NCI-H2081 (cell line): Measurements from ENCODE around the gene FGGY.
"Not testable (repeated sequence)": the region's sequence is repeated elsewhere in the genome, so short reads cannot be mapped to it uniquely, and the experiment has no call there.

Experiments
- DNase-seq, 2 experiments: peaks; one replicate each; lab custom pipeline; 2025; lab: John Stamatoyannopoulos, UW

FGGY gene

DNA sequence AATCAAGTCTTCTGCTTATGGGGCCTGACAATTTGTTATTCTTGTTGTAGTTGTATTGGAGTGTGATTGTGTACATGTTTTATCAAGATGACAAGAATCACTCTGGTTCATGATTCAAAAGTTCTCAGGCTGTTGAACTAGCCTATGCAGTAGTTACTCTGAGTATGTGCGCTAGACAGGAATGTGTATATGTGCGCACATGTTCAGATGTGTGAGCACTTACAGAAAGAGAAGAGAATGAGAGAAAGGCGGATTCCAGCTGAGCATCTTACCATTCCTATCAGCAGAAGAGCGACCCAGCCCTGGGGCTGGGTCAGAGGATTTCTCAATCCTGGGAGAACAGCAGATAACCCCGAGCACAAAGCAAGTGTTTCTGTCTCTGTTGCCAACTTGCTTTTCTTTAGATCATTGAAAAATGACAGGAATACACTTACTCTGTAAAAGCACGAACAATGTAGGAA is 407.1 kb downstream of the FGGY start:
- DNase-seq, result no peak

DNA sequence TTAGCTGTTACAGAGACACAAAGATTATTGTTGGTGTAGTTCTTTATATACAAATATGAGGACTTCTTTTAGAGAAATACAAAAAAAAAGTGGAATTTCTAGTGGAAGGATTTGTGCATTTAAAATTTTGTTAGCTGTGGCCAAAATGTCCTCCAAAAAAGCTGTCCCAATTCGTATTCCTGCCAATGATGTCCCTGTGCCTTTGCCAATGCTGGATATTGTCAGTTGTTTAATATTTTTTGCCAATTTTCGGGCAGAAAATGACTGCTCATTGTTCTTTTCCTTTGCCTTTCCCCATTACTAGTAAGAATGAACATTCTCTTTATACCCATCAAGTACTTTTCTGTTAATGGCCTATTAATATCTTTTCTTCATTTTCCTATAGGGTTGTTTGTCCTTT is 407.8 kb downstream of the FGGY start:
- no peak for DNase-seq

DNA sequence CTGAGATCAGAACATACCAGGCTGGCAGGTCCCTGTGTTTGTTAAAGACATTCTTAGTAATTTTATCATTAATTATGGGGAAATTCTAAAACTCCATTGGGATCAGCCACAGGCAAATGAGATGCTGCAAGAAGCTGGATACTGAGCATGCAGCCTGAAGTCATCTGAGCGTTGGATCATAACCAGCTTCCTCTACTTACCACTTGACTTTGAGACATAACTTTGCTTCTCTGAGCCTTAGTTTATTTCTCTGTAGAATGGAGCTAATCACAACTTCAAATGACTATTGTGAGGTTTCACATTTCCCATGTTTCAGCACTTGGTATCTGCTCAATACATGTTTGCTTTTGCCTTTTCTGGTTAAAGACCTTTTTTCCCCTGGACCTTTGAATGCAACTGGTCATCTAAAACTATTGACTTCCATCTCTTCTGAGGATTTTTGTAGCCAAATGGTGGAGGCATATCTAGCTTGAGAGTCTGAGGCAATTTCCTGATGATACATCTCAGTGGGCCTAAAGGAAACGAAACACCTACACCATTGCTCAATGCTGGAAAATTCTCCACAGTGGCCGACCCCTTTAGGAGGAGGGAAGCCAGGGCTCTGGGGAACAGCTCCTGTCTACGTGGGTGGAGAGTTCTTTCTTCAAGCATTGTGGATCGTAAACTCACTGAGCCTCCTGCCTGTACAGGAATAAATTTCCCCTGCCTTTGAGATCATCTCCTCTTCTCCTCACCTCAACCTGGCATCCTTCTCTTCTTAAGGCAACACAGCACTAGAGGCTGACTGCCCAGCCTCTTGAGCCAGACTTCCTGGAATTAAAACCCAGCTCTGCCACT is 408.8 kb downstream of the FGGY start:
- no peak for DNase-seq

- no peak for DNase-seq
Measured at GRCh38 chr1:59706303-59706599, 409.4 kb downstream of the FGGY start.

GRCh38 chr1:59707178-59707791 is 410.4 kb downstream of the FGGY start:
- DNase-seq, result no peak

GRCh38 chr1:59709333-59709732 is 412.4 kb downstream of the FGGY start:
- DNase-seq, result no peak

DNA sequence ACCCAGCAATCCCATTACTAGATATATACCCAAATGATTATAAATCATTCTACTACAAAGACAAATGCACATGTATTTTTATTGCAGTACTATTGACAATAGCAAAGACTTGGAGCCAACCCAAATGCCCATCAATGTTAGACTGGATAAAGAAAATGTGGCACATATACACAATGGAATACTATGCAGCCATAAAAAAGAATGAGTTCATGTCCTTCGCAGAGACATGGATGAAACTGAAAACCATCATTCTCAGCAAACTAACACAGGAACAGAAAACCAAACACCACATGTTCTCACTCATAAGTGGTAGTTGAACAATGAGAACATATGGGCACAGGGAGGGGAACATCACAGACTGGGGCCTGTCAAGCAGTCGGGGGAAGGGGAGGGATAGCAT is 414.0 kb downstream of the FGGY start:
- not testable (repeated sequence) for DNase-seq

DNA sequence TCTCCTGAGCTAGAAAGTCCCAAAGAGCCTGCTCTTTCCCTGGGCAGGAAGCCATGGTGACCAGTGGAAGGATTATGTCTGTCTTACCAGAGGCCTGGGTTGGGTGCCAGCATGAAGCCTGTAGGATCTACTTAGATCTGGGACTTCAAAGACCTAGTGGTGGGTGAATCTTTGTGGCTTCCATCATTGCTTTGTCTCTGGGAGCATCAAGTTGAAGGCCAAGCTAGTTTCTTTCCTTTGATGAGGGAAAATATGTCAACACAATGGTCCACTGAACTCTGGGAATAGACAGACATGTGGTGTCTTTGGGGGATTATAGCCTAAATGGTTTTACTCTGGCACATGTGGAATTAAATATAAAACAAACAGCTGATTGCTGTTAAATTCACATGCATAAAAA is 417.3 kb downstream of the FGGY start:
- no peak for DNase-seq

DNA sequence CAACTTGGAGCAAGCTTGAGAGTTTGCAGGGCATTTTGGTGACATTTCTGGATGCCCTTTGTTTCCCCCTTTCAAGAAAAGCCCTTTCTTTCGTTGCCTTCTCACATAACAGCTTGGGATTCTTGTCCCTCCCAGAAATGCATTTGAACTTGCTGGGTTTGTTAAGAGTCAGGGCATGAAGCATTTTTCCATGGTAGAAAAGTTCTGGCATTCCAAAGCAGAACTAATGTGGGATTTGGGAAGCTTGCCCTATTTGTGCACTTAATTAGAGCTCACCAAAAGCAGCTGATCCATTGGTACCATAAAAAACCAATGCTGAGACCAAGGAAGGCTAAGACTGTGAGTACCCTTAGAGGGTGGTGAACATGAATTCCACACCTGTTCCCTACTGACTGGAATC is 418.1 kb downstream of the FGGY start:
- no peak for DNase-seq

GRCh38 chr1:59716832-59717231 is 419.9 kb downstream of the FGGY start:
- DNase-seq, result no peak

DNA sequence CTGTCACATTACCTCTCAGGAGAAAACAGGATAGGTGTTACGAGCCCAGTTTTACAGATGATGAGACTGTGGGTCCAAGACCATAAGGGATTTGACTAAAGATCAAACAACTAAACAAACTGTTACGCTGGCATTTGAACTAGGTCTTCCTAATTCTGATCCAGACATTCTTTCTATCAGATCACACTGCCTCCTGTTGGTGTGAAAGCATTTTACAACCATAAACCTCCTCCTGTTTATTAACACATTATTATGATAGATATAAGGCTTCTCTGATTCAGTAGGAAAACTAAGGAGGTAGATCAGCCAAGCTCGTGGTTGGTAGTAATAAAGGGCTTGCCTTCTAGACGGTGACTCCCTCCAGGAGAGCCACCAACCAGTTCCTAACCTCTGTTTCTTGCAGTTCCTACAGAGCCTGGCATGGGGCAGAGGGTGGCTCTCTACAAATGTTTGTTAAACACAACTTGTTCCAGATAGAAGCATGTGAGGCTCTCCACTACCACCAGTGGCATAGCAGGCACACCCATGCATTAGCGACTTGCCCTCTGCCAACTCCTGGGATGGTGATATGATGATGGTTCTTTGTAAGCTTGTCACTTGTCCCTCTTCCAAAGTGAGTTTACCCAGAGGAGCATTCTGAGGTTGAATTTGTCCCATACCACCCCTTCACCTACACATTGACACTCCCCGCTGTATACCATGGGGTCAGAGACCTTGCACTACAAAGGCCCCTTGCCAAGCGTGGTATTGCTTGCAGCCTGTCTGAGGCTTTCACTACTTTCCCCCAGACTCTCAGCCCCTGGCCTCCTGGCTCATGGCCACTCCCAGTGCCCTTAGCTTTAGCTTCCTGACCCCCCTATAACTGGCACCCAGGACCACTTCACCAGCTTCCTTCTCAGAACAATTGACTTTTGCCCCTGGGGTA is 421.4 kb downstream of the FGGY start:
- DNase-seq, result no peak

DNA sequence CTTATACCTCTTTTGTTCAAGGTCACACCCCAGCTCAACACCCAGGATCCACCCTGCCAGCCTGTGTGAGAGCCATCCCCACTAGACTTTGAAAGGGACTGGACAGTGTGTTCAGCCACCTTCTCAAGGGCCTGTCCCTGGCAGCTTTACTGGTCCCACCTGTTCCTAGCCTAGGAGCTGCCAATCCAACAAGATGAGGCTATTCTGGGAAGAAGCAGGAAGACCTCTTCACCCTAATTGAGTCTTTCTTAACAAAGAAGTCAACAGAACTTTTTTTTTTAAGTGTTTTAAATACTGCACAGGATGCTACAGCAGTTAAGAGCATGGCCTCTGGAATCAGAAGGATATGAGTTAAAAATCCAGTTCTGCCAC is 422.1 kb downstream of the FGGY start:
- DNase-seq, result no peak

- no peak for DNase-seq
Measured at GRCh38 chr1:59720326-59721115, 423.6 kb downstream of the FGGY start.

DNA sequence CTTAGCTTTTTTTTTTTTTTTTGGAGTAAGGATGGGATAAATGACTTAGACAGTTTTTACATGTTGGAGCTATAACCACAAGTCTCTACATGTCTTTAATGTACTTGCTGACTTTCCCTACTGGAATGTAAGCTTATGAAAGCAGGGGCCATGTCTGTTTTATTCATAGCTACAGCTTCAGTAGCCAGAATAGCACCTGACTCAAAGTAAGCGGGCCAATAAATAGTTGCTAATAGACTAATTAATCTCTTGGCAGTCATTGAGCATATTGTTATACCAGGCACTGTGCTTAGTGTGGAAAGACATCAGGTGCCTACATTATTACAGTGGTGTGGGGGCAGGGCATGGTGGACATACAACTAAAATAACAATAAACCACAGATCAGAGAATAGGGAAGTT is 433.4 kb downstream of the FGGY start:
- no peak for DNase-seq

DNA sequence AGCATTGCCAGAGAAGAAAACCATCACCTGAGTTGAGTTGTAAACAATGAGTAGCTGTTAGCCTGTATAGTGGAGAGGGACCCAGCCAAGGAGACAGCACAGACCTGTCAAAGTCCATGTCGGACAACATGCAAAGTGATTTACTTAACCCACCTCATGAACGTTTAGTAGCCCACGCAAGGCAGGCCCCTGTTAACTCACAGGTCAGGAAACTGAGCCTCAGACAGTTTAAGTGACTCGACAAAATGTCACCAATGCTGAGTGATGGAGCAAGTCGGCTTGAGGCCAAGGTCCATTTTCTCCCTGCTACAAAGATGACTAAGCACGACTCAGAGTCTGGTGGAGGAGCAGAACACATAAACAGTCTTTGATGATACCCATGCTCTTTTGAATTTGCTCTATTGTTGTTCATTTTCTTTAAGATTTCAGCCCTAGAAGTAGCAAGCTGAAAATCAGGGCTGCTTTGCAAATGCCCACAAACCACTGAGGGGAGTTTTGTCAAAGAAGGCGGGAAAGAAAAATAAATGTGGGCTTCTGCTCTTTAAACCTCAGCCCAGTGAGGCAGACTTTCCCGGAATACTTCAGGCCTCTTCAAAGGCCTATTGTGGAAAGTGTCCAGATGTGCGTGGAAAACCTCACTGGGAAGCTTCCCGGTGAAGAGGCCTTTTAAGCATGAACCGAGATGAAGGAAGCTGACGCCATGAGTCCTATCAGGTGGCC is 434.0 kb downstream of the FGGY start:
- no peak for DNase-seq

DNA sequence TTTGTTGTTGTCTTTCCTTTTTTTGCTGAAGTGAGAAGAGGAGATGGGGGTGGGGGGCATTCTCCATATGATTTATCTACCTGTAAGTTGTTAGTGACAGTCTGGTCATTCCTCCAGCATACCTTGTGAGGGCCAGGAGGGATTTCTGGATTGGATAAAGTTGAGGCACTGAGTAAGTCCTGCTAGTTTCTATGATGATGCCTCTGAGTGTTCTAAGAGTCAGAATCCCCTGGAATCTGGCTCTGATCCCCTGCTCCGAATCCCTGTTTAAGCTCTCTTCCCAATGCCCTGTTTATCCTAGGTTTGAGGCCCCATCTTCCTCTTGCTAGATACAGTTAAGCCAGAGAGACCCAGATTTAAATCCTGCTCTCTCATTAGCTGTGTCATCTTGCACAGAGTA is 434.7 kb downstream of the FGGY start:
- no peak for DNase-seq

DNA sequence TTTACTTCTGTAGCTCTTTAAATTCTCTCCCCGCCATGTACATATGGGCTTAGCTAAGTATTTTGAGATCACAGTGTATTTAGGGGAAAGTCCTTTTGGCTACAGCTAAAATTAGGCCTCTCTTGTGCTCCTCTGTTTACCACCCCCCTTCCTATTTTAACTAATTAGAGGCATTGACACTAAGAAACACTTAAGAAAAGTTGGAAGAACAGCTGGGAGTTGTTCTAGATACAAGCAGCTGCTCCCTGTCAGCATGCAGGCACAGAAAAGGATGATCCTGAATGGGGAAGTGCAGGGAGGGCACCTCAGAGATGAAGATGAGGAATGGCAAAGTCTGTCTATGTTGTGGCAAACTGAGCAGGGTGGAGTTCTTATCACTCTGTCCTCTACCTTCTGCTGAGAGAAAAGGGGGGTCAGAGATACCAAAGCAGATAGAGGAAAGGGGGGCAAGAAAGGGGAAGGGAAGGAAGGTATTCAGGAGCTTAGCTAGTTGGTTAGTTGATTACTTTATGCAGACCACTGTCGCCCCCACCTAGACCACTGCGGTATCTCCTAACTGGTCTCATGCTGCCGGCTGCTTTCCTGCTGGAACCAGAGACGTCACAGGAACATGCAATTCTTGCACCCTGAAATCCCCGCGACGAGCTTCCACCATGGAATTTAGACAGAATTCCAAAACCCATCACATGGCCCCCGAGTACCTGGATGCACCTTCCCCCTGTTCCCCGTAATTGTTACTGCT is 435.5 kb downstream of the FGGY start:
- no peak for DNase-seq

GRCh38 chr1:59733443-59734141 is 436.7 kb downstream of the FGGY start:
- no peak for DNase-seq

- DNase-seq, result not testable (repeated sequence)
Measured at GRCh38 chr1:59735927-59736326, 439.0 kb downstream of the FGGY start.

GRCh38 chr1:59736744-59737143 is 439.9 kb downstream of the FGGY start:
- DNase-seq, result no peak
